Endodermal cell (in vitro differentiated cells): ENCODE data around the gene GYS1. TPM values are rescaled to one million over a fixed set of nuclear protein-coding genes. Genes with fewer than 3 reads are reported as not detected.

Source experiments
- DNase-seq: peaks from one replicate; pipeline ENCODE4 v3.0.0-alpha.2; 2017
- H3K27ac ChIP-seq: 2 replicates; pipeline ENCODE4 v1.5.1; 2013; ENCODE audit warnings: mild to moderate bottlenecking, low read depth, low read length, moderate library complexity
- H3K27me3 ChIP-seq: 2 replicates; pipeline ENCODE4 v1.6.1; 2013; ENCODE audit warnings: mild to moderate bottlenecking, low read length, moderate library complexity; ENCODE audit not compliant: insufficient read depth, control insufficient read depth, poor library complexity, severe bottlenecking
- H3K36me3 ChIP-seq: 2 replicates; pipeline ENCODE4 v1.7.0; 2013; ENCODE audit warnings: mild to moderate bottlenecking, low read length, moderate library complexity; ENCODE audit not compliant: control insufficient read depth, insufficient read depth
- H3K4me1 ChIP-seq: one replicate; pipeline ENCODE4 v1.7.0; 2013; ENCODE audit warnings: low read length; ENCODE audit not compliant: control insufficient read depth, insufficient read depth
- H3K4me3 ChIP-seq: 2 replicates; pipeline ENCODE4 v1.5.1; 2013; ENCODE audit warnings: mild to moderate bottlenecking, low read length, moderate library complexity
- H3K9ac ChIP-seq: 2 replicates; pipeline ENCODE4 v1.6.1; 2013; ENCODE audit warnings: mild to moderate bottlenecking, low read length, moderate library complexity; ENCODE audit not compliant: poor library complexity, severe bottlenecking; ENCODE audit errors: extremely low read depth
- H3K9me3 ChIP-seq: 2 replicates; pipeline ENCODE4 v1.6.1; 2013; ENCODE audit warnings: mild to moderate bottlenecking, low read length, moderate library complexity; ENCODE audit not compliant: control insufficient read depth
- H3K27ac Mint-ChIP-seq: 2 replicates; pipeline ENCODE4 v1.8.0; 2020; ENCODE audit warnings: mixed read lengths
- H3K27me3 Mint-ChIP-seq: 2 replicates; pipeline ENCODE4 v1.8.0; 2021; ENCODE audit warnings: mild to moderate bottlenecking, mixed read lengths; ENCODE audit not compliant: insufficient read depth
- H3K36me3 Mint-ChIP-seq: 2 replicates; pipeline ENCODE4 v1.8.0; 2020; ENCODE audit warnings: low read depth, mixed read lengths
- H3K4me1 Mint-ChIP-seq: 2 replicates; pipeline ENCODE4 v1.8.0; 2020; ENCODE audit warnings: mixed read lengths
- H3K4me3 Mint-ChIP-seq: 2 replicates; pipeline ENCODE4 v1.8.0; 2020; ENCODE audit warnings: mild to moderate bottlenecking, moderate library complexity, mixed read lengths
- H3K9me3 Mint-ChIP-seq: 2 replicates; pipeline ENCODE4 v1.8.0; 2020; ENCODE audit warnings: mild to moderate bottlenecking, mixed read lengths
- WGBS, 2 experiments: methylation state at CpG; one replicate each; pipeline versions ENCODE4 v1.1.5 to v1.1.7; 2013; ENCODE audit warnings: missing lambda C conversion rate in 2 of 2, mixed read lengths in 1 of 2; ENCODE audit not compliant: insufficient coverage in 1 of 2, insufficient read length in 1 of 2; 5-methylcytosine and 5-hydroxymethylcytosine counted together
- total RNA-seq, 2 donors: library from RNA; stranded (reverse); fragmentation: NEBNext Ultra II Directional in 1 of 2; extraction: Animal tissue kit (Norgen Biotek cat#: 25700) in 1 of 2; gene quantifications; 2 replicates in 1 of 2; 3 replicates in 1 of 2; pipeline ENCODE4 v1.2.1, GENCODE V29; 2021
- TF ChIP-seq, protein P1 (sequence below): fragments of 200-600 bp; sonication (generic); conservative IDR thresholded peaks from 2 replicates; pipeline ENCODE4 v1.5.0; 2021; ENCODE audit warnings: antibody characterized with exemption, mild to moderate bottlenecking

GYS1 gene
- total RNA-seq, 2 donors from 2014 or later: 63.5 to 69.1 TPM

GRCh38 chr19:49017666-49018351, 24.7 kb upstream of the GYS1 start:
- TF ChIP-seq, protein P1, sequence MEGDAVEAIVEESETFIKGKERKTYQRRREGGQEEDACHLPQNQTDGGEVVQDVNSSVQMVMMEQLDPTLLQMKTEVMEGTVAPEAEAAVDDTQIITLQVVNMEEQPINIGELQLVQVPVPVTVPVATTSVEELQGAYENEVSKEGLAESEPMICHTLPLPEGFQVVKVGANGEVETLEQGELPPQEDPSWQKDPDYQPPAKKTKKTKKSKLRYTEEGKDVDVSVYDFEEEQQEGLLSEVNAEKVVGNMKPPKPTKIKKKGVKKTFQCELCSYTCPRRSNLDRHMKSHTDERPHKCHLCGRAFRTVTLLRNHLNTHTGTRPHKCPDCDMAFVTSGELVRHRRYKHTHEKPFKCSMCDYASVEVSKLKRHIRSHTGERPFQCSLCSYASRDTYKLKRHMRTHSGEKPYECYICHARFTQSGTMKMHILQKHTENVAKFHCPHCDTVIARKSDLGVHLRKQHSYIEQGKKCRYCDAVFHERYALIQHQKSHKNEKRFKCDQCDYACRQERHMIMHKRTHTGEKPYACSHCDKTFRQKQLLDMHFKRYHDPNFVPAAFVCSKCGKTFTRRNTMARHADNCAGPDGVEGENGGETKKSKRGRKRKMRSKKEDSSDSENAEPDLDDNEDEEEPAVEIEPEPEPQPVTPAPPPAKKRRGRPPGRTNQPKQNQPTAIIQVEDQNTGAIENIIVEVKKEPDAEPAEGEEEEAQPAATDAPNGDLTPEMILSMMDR: peak; percentile 62
- peaks cover 6% of the 10 kb centered on the region for H3K36me3 ChIP-seq
- peak; percentile 87 for DNase-seq
- no peaks in the 10 kb centered on the region for H3K9me3 ChIP-seq
- no peaks in the 10 kb centered on the region for H3K4me1 ChIP-seq
- Mint-ChIP-seq H3K9me3 (no peaks in the 10 kb centered on the region), H3K27ac (no peak overlapping the region), H3K36me3 (peaks cover 25% of the 10 kb centered on the region), H3K27me3 (peaks cover 45% of the 10 kb centered on the region), H3K4me3 (peak overlapping the region; percentile 46), H3K4me1 (peaks cover 7% of the 10 kb centered on the region)
- no peak overlapping the region for H3K9ac ChIP-seq
- H3K4me3 ChIP-seq: peak overlapping the region; percentile 69
- peaks cover 12% of the 10 kb centered on the region for H3K27me3 ChIP-seq
- 6% methylated on average over 35 to 62 of the region's 62 CpGs for WGBS, 2 experiments
- no peak overlapping the region for H3K27ac ChIP-seq

- H3K27me3 Mint-ChIP-seq: peaks cover 41% of the 10 kb centered on the region
- WGBS, 2 experiments: 78 to 89% methylated on average over 11 to 17 of the region's 17 CpGs
- peaks cover 12% of the 10 kb centered on the region for H3K27me3 ChIP-seq
- no peaks in the 10 kb centered on the region for H3K9me3 ChIP-seq
- peak within 1 kb of the TSS; percentile 46 for H3K4me3 Mint-ChIP-seq
- H3K27ac ChIP-seq: no peak within 1 kb of the TSS
- H3K27ac Mint-ChIP-seq: no peak within 1 kb of the TSS
- peaks cover 29% of the 10 kb centered on the region for H3K36me3 Mint-ChIP-seq
- peak within 1 kb of the TSS; percentile 69 for H3K4me3 ChIP-seq
- H3K9ac ChIP-seq: no peak within 1 kb of the TSS
- H3K4me1 Mint-ChIP-seq: peaks cover 7% of the 10 kb centered on the region
- TF ChIP-seq, protein P1: no peak
- H3K4me1 ChIP-seq: no peaks in the 10 kb centered on the region
- DNase-seq: no peak
- no peaks in the 10 kb centered on the region for H3K9me3 Mint-ChIP-seq
- peaks cover 6% of the 10 kb centered on the region for H3K36me3 ChIP-seq
Observed at GRCh38 chr19:49017041-49017665, 24.0 kb upstream of the GYS1 start, which contains the start of gene LHB. Gene LHB, minus strand, starts transcription at chr19:49017091. Its CDS starts 10 bp downstream, at chr19:49017081.

GRCh38 chr19:49016067-49016839, 23.1 kb upstream of the GYS1 start:
- Mint-ChIP-seq H3K27ac (no peak overlapping the region), H3K27me3 (peaks cover 33% of the 10 kb centered on the region), H3K4me3 (no peak overlapping the region), H3K4me1 (peaks cover 7% of the 10 kb centered on the region), H3K36me3 (peaks cover 31% of the 10 kb centered on the region), H3K9me3 (no peaks in the 10 kb centered on the region)
- TF ChIP-seq, protein P1: no peak
- Histone ChIP-seq H3K9ac (no peak overlapping the region), H3K4me1 (no peaks in the 10 kb centered on the region), H3K4me3 (no peak overlapping the region), H3K27me3 (peaks cover 12% of the 10 kb centered on the region), H3K27ac (no peak overlapping the region), H3K36me3 (peaks cover 10% of the 10 kb centered on the region), H3K9me3 (no peaks in the 10 kb centered on the region)
- WGBS, 2 experiments: 93% methylated on average over 24 of the region's 29 CpGs; no CpG with 5 or more reads in 1 of the 2 experiments
- no peak for DNase-seq
